Measurements from ENCODE around the gene HELZ.
"Not testable (repeated sequence)": the region's sequence is repeated elsewhere in the genome, so short reads cannot be mapped to it uniquely, and the experiment has no call there.

HELZ gene

DNA sequence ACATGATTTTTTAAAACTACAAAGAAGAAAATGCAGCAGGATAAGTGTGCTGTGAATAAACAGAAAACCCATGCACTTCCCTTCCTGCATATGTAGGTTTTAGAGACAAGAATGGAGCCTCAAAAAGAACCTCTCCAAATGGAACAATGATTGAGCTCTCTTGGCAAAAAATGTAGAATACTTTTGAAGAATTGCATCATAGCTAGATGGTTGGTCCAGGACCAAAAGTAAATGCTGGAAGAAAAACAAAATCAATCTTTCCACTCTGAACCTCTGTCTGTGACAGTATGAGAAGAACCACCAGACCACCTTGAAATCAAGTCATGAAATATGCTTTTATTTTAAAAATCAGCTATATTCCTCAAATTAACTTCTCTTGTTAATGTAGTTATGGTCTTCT, 17.5 kb downstream of the HELZ start:
- no peak for DNase-seq (ENCODE audit: low spot score)

DNA sequence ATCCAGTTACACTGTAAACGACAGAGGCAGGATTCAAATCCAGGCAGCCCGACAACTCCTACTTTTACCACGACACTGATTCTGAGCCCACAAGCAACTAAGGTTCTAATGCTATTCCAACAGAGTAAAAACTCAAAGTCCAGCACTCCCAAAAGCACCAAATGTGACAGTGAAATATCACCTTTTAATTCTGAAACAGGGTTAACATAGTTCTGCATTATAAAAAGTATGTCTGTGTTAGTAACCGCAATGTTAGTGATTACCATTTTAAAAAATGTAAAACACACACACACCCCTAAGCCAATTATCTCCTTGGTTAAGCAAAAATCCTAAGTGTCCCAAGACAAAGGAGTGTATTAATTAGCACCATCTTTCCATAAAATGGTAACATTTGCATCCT, 19.7 kb downstream of the HELZ start:
- DNase-seq (ENCODE audit: low spot score) = no peak

DNA sequence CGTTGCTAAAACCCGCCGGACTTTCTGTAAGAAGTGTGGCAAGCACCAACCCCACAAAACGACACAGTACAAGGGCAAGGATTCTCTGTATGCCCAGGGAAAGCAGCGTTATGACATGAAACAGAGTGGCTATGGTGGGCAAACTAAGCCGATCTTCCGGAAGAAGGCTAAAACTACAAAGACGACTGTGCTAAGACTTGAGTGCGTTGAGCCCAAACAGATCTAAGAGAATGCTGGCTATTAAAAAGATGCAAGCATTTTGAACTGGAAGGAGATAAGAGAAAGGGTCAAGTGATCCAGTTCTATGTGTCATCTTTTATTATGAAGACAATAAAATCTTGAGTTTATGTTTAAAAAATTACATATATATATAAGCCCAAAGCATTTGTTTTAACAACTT, 20.3 kb downstream of the HELZ start:
- DNase-seq (ENCODE audit: low spot score) = no peak

DNA sequence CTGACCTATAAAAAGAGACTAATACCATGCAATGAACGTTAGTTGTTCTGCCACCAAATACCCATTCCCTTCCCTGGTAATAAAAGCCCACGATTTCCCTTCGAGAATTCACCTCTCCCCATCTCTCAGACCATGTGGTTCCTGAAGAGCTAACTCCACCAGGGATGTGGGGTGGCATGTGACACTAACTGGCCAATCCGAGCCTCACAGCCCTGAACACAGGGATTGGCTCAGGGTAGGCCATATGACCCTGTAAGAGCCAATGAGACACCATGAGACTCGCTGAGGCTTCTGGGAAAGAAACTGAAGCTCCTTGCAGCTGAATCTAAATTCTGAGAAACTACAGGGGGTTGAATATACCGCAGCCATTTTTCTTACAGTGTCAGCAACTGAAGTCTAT, 21.1 kb downstream of the HELZ start:
- no peak for DNase-seq (ENCODE audit: low spot score)

DNA sequence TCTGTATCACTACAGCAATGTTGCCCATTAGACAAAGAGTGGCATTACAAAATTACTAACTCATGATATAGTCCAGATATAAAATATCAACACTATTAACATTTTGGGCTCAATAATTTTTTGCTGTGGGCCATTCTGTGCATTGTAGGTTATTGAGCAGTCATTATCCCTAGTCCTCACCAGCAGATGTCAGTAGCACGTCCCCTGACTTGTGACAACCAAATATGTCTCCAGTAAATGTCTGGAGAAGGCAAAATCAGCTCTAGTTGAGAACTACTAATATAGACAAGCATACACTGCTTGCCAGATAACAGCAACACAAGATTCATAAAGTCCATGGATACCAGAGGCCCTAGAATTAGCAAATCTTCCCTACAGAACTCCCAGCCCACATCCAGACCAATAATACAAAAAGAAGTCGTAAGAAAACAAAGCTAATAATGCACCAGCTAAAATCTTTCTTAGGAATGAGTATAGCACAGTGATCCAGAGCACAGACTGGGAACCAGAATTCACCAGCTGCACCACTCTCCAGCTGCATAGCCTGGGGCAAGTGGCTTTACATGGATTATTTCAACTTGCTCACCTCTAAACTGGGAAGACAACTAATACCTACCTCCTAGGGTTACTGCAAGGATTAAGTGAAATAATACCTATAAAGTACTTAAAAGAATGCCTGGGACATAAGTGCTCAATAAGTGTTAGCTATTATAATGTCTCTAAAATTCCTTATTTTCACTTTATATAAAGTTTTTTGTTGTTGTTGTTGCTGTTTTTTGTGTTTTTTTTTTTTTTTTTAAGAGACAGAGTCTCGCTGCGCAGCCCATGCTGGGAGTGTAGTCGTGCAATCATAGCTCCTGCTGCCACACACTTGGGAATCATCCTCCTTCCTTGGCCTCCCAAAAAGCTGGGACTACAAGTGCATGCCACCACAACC, 23.7 kb downstream of the HELZ start:
- peak; percentile 54 for DNase-seq (ENCODE audit: low spot score)

DNA sequence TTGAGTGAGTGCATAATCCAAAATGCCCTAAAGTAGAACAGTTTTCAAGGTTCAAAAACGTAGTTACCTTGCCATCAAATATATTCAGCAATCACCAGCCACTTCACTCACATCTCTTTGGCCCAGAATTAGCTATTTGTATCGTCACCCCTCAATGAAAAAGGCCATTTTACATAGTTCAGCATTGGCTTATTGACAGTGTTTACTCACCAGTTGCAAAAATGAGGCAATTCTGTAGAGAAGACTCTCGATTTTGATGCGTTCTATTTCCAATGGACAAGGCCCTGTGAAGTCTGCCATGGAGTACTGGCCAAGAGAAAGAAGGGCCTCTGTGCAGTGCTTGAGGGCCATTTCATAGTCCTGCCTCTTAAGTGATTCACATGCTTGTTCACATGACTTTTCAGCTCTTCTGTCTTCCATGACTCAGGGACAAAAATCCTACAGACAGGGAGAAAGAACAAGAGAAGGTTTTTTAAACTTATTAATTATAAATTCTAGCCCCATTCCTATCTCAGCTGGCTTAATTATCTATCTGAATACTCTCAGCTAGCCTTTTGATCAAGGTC, 26.5 kb downstream of the HELZ start:
- DNase-seq (ENCODE audit: low spot score) = peak; percentile 38

DNA sequence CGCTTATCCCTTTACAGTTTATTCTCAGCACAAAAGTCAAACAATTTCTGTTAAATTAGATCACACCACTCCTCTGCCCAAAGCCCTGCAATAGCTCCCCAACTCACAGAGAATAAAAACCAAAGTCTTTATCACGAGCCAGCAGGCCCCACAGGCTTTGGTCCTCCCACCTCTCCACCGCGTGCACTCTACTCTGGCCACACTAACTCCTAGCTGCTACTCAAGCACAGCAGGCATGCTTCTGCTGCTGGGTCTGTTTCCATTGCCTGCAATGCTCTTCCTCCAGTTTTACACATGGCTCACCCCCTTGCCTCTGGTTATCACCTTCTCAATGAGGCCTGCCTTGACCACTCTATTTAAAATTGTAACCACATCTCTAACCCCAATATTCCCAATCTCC, 27.6 kb downstream of the HELZ start:
- no peak for DNase-seq (ENCODE audit: low spot score)

DNA sequence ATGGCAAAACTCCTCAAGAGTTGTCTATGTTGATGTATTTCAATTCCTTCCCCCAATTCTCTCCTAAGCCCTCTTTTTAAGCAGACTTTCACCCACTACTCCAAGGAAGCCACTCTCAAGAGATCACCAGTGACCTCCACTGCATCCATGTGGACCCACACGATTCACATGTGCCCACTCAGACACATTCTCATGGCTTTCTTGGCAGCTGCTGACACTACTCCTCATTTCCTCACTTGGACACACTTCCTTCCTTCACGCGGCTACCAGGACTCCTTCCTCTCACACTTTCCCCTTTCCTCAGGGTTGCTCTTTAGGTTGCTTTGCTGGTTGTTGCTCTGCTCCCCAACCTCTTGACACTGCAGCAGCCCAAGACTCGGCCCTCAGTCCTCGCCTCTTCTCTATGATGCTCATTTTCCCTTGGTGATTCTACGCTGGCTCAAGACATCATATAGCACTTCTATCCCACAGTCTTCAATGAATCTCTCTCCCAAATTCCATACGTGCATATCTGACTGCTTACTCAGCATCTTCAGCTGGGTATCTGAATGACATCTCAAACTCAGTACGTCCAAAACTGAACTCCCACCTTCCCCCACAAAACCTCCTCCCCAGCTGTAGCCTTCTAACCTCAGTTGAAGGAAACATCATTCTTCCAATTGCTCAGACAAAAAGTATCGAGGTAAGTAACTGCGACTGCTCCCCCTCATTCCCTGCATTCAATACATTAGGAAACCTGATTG, 28.2 kb downstream of the HELZ start:
- no peak for DNase-seq (ENCODE audit: low spot score)

DNA sequence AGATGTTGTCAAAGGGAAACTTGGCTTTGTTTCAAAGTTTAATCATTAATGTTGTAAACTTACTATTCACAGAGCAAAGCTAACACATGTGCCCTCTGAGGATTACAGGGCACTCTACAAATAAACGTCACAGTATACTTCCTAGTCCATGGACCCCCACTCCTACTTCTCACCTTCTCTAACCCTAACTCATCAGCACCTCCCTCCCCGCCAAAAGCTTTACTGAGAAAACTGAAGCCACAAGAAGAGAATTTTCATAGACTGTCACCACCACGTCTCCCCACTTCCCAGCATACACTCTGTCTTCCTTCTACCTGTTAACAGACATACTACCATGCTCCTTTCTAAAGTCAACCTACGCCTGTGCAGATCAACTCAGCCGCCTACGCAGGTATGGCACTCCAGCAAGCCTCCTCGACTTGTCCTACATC, 29.0 kb downstream of the HELZ start:
- DNase-seq (ENCODE audit: low spot score) = no peak

DNA sequence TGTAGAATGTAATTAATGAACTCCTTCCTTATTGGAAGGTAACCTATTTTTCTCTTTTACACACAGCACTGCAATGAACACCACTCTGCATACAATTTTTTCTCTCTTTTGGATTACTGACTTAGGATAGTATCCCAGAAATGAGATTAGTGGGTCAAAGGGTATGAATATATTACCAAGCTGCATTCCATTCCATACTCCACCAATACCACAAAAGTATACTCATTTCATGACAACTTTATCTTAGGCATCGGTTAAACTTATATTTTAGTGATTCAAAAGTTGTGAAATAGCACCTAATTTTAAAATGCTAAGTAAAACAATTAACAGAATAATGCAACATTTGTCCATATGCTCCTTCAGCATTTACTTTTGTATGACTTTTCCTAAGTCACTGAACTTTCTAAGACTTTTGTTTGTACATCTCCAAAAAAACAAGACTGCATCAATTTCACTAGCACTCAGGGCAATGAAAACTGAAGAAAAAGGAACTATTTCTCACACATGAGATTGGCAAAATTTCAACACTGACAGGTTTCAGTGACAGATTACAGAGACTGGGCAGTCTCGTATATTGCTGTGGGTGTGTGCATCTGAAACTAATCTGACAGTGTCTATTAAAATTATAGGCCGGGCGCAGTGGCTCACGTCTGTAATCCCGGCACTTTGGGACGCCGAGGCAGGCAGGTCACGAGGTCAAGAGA, 32.1 kb downstream of the HELZ start:
- DNase-seq (ENCODE audit: low spot score) = peak; percentile 63

DNA sequence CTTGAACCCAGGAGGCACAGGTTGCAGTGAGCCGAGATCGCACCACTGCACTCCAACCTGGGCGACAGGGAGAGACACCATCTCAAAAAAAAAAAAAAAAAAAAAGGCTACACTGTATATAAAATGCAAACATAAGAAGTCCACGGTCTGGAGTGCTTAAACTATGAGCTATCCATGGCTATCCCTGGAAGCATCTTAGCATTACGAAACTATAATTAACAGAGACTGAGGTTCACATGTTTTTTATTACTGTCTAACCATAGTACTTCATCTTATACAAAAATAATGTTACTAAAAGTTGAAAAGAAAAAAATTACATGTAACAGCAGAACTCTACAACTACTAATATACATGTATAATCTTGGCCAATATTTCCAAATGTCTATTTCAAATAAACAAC, 32.8 kb downstream of the HELZ start:
- DNase-seq (ENCODE audit: low spot score) = no peak

DNA sequence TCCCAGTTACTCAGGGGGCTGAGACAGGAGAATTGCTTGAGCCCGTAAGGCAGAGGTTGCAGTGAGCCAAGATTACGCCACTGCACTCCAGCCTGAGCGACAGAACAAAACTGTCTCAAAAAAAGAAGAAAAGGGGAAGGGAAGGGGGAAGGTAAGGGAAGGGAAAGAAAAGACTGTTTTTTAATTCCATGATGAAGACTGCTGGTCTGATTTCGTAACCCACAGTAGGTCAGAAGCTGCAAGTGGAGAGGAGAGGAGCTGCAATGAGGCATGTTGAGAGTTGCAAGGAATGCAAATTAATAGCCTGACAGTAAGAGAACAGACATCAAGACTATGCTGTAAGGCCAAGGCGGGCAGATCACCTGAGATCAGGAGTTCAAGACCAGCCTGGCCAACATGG, 33.3 kb downstream of the HELZ start:
- no peak for DNase-seq (ENCODE audit: low spot score)

DNA sequence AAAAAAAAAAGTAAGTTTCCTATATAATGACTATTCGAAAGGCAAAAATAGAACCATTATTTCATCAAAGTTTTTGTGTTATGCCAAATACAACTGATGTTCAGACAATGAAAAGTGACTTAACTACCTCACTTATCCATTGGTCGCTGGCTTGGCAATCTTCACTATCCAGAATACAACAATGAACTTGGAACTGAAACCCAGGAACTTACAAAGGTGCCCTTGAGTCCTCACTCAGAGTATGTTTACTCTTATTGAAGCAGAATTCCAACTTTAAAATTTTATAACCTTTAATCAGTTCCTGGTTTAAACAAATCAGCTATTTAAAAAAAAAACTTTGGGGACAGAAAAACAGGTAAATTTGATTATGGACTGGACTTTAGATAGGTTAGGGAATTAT, 34.1 kb downstream of the HELZ start:
- DNase-seq (ENCODE audit: low spot score) = no peak

DNA sequence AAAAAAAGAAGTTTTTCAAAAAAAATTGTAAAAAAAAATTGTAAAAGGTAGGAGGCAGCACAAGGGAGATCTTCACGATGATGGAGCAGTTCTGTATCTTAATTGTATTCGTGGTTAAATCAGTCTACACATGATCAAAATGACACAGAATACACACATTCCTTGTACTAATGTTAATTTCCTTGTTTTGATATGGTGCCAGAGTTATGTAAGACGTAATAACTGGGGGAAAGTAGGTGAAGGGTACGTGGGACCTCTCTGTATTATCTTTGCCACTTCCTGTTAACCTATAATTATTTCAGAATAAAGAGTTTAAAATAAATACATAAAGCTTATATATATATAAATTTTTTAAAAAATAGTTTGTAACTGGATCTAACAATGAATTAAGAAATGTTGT, 36.8 kb downstream of the HELZ start:
- no peak for DNase-seq (ENCODE audit: low spot score)

DNA sequence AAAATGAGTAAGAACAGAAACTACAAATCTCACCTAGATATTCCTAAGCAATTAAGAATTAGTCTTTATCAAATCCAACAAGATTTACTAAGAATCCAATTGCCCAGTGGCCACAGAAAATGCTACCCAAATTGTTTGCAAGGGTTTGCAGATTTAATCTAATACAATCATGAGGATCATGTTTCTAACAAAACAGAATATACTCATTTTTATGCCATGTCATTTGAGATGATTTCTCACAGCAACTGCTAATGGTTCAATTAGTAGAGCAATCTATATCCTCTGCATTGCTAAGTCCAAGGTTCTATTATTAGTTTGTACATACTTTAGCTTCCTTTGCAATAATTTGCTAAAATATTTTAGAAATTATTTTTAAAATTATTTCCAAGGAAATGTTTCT, 41.2 kb downstream of the HELZ start:
- no peak for DNase-seq (ENCODE audit: low spot score)

DNA sequence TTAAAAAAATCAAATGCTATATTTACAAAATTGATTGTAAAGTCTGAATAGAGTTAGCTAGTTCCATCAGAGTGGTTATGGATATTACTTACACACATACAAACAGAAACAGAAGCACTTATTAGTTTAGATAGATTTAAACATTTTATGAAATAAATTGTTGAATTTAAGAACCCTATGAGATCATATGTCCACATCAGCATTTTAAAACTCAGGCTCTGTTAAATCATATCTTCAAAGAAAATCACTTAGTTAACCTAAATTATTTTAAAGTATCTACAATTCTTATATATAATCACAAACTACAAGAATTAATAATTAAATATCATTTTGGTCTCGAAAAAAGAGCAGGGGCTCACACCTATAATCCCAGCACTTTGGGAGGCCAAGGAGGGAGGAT, 42.5 kb downstream of the HELZ start:
- DNase-seq (ENCODE audit: low spot score) = no peak

DNA sequence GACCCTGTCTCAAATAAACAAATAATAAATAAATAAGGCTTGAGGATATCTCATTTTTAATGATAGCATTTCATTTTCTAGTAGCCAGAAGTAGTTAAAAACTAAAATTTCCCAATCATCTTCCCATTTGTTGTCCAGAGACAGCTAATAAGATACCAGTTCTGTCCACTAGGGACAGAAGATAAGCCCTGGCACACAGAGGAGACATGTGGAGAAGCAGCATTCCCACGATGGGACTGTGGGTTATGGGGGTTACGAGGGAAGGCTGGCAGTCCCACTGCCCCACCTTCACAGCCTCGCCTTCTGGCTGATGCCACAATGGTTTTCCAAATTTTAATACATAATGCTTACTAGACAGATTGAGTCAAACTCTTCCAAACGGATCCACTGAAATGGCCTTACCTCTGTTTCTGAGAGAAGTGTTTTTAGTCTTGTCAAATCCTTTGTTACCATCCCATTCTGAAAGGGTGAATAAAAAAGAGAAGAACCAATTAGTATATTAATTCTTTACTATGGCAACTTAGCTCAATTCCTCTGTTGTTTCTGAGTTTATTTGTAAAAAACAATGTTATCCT, 44.2 kb downstream of the HELZ start:
- DNase-seq (ENCODE audit: low spot score) = no peak

DNA sequence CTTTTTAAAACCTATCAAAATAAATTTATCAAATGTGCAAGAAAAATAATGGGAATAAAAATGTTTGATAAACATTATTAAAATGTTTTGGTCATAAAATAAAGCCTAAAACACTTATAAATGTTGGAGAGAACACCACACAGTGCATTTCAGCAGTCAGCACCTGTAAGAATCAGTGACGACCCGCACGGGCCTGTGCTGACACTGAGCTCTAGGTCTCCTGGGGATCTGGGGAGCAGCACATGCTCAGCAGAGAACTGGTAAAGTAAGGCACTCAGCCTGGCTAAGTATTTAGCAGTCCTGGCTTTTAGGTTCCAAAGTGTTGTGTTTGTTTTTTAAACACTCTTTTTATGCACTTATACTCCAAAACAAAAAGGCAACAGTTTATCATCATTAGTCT, 46.9 kb downstream of the HELZ start:
- no peak for DNase-seq (ENCODE audit: low spot score)

DNA sequence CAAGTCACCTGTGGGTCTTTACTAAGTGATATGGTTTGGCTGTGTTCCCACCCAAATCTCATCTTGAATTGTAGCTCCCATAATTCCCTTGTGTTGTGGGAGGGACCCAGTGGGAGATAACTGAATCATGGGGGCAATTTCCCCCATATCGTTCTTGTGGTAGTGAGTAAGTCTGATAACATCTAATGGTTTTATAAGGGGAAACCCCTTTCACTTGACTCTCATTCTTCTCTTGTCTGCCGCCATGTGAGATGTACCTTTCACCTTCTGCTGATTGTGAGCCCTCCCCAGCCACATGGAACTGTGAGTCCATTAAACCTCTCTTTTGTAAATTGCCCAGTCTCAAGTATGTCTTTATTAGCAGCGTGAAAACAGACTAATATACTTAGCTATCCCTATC, 48.0 kb downstream of the HELZ start:
- not testable (repeated sequence) for DNase-seq (ENCODE audit: low spot score)

DNA sequence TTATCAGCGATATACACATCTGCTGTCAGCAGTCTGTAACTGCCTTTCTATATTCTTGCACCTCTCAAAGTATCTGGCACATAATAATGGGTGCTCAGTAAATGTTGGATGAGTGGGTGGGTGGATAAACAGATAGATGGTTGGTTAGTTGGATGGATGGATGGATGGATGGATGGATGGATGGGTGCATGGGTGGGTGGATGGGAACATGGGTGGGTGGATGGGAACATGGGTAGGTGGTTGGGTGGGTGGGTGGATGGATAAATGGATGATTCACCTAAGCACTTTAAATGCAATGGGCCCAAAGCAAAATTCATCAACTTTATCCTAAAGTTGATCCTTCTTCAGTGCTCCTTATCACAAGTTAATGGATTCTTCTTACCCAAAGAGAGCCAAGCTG, 48.6 kb downstream of the HELZ start:
- no peak for DNase-seq (ENCODE audit: low spot score)

DNA sequence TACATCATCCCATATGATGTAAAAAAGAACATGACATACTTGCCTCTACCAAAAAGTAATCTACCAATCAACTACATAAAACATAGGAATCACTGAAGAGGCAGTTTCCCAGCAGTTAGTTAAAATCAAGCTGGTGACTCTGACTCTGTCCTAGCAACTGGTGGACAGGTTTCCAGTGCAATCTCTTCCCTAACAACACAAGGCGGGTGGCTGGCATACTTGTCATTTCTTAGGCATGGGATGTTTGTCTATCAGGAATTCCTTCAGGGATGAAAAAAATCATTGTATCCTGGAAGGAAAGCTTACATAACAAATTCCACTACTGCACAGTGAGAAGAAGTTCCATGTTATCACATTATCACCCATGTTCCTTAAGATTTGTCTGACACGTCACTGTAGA, 50.9 kb downstream of the HELZ start:
- DNase-seq (ENCODE audit: low spot score) = peak; percentile 71

DNA sequence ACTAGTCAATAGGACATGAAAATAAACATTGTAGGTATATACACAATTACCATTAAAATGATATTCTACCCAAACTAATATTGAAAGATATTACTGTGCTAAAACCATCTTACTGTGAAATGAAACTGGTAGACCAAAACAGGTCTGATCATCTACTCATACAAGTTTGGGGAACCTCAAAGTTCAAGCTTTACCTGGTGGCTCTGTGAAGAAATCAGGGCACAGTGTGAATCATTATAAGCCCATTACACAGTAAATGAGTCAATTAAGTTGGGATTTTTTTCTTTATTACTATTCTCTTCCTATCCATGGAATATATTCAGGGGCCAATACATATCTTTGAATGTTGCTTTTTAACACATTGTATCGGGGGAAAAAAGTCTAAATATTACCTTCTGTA, 57.1 kb downstream of the HELZ start:
- no peak for DNase-seq (ENCODE audit: low spot score)

All from hepatic stellate cell (primary cell).